ENCODE results near the gene IL27RA.
"Not testable (repeated sequence)": the region's sequence is repeated elsewhere in the genome, so short reads cannot be mapped to it uniquely, and the experiment has no call there.

IL27RA gene

DNA sequence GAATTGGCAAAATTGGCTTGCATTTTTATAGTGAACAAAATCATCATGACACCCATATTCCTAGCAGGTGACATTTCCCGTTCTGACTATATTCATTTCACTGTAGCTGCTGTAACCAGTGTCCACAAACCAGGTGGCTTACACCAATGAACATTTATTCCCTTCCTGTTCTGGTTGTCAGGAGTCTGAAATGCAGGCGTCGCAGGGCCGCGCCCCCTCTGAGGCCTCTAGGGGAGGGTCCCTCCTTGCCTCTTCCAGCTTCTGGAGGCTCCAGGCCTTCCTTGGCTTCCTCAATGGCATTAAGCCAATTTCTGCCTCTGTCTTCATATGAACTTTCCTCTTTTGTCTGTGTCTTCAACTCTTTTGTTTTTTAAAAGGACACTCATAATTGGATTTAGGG, 10.1 kb upstream of the IL27RA start:
- no peaks in the 10 kb centered on the region for H3K36me3 ChIP-seq (replicated peaks; ENCODE audit: low read depth, low read length)
- no peak overlapping the region for H3K9ac ChIP-seq (ENCODE audit: low read length)
- H2AFZ ChIP-seq (ENCODE audit: low read depth, low read length), result no peak overlapping the region
- H3K4me3 ChIP-seq (ENCODE audit: low read length), result no peak overlapping the region
- no peaks in the 10 kb centered on the region for H3K27me3 ChIP-seq (ENCODE audit: low read depth, low read length)
- TF ChIP-seq, protein P1, sequence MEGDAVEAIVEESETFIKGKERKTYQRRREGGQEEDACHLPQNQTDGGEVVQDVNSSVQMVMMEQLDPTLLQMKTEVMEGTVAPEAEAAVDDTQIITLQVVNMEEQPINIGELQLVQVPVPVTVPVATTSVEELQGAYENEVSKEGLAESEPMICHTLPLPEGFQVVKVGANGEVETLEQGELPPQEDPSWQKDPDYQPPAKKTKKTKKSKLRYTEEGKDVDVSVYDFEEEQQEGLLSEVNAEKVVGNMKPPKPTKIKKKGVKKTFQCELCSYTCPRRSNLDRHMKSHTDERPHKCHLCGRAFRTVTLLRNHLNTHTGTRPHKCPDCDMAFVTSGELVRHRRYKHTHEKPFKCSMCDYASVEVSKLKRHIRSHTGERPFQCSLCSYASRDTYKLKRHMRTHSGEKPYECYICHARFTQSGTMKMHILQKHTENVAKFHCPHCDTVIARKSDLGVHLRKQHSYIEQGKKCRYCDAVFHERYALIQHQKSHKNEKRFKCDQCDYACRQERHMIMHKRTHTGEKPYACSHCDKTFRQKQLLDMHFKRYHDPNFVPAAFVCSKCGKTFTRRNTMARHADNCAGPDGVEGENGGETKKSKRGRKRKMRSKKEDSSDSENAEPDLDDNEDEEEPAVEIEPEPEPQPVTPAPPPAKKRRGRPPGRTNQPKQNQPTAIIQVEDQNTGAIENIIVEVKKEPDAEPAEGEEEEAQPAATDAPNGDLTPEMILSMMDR (IDR thresholded peaks at IDR 0.05; ENCODE audit: low read depth, low read length), result no peak
- no peak for TF ChIP-seq EZH2phosphoT487 (IDR thresholded peaks at IDR 0.05; ENCODE audit: low read depth)
- H3K79me2 ChIP-seq (ENCODE audit: low read length), result no peaks in the 10 kb centered on the region
- H3K27ac ChIP-seq (ENCODE audit: low read length), result no peak overlapping the region
- H3K4me1 ChIP-seq (ENCODE audit: low read length), result peaks cover 18% of the 10 kb centered on the region
- no peak overlapping the region for H3K4me2 ChIP-seq (ENCODE audit: low read length)
- no peaks in the 10 kb centered on the region for H4K20me1 ChIP-seq (ENCODE audit: insufficient read depth, low read length)
- H3K9me3 ChIP-seq (ENCODE audit: insufficient read depth, low read length), result no peaks in the 10 kb centered on the region

DNA sequence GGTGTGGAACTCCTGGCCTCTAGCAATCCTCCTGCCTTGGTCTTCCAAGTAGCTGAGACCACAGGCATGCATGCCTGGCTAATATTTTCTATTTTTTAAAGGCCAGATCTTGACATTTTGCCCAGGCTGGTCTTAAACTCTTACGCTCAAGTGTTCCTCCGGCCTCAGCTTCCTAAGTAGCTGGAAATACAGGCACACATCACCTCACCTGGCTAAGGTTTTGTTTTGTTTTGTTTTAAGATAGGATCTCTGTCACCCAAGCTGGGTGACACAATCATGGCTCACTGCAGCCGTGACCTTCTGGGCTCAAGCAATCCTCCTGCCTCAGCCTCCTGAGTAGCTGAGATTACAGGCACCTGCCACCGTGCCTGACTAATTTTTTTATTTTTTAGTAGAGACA, 9.1 kb upstream of the IL27RA start:
- Histone ChIP-seq H3K4me1 (ENCODE audit: low read length) (peaks cover 18% of the 10 kb centered on the region), H3K4me2 (ENCODE audit: low read length) (no peak overlapping the region), H3K4me3 (ENCODE audit: low read length) (no peak overlapping the region), H3K27me3 (ENCODE audit: low read depth, low read length) (no peaks in the 10 kb centered on the region), H3K9ac (ENCODE audit: low read length) (no peak overlapping the region), H3K27ac (ENCODE audit: low read length) (no peak overlapping the region), H3K9me3 (ENCODE audit: insufficient read depth, low read length) (no peaks in the 10 kb centered on the region), H3K79me2 (ENCODE audit: low read length) (no peaks in the 10 kb centered on the region), H2AFZ (ENCODE audit: low read depth, low read length) (no peak overlapping the region), H3K36me3 (replicated peaks; ENCODE audit: low read depth, low read length) (no peaks in the 10 kb centered on the region), H4K20me1 (ENCODE audit: insufficient read depth, low read length) (no peaks in the 10 kb centered on the region)
- TF ChIP-seq EZH2phosphoT487 (IDR thresholded peaks at IDR 0.05; ENCODE audit: low read depth), result no peak
- TF ChIP-seq, protein P1 (IDR thresholded peaks at IDR 0.05; ENCODE audit: low read depth, low read length), result no peak

DNA sequence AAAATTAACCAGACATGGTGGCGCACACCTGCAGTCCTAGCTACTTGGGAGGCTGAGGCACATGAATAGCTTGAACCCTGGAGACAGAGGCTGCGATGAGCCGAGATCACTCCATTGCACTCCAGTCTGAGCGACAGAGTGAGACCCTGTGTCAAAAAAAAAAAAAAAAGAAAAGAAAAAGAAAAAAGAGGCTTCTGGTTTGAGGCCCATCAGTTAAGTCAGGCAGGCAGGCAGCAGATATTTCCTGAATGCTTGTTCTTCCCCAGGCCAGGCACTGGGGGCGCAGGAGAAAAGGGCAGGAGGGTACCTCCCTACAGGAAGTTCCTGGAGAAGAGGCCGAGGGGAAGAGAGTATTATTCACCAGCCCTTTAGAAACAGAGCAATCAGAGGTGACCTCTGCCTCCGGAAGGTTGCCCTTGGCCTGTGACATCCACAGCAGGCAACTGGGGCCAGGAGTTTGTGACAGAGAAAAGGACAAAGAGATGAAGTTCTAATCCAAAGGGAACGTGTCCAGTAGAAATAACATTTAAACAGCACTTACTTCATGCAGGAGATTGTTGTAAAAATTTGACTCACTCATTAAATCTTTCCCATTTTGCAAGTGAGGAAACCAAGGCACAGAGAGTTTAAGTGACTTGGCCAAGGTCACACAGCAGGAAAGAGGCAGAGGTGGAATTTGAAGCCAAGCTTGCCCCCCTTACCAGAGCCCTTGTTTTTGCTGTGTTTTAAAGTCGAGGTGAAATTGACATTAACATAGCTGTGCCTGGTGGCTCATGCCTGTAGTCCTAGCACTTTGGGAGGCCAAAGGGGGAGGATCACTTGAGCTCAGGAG, 7.9 kb upstream of the IL27RA start:
- Histone ChIP-seq H4K20me1 (ENCODE audit: insufficient read depth, low read length) (no peaks in the 10 kb centered on the region), H3K4me2 (ENCODE audit: low read length) (no peak overlapping the region), H3K9ac (ENCODE audit: low read length) (no peak overlapping the region), H3K4me1 (ENCODE audit: low read length) (peaks cover 10% of the 10 kb centered on the region), H2AFZ (ENCODE audit: low read depth, low read length) (no peak overlapping the region), H3K27ac (ENCODE audit: low read length) (no peak overlapping the region), H3K36me3 (replicated peaks; ENCODE audit: low read depth, low read length) (no peaks in the 10 kb centered on the region), H3K9me3 (ENCODE audit: insufficient read depth, low read length) (no peaks in the 10 kb centered on the region), H3K79me2 (ENCODE audit: low read length) (no peaks in the 10 kb centered on the region), H3K27me3 (ENCODE audit: low read depth, low read length) (peaks cover 11% of the 10 kb centered on the region), H3K4me3 (ENCODE audit: low read length) (no peak overlapping the region)
- TF ChIP-seq, protein P1 (IDR thresholded peaks at IDR 0.05; ENCODE audit: low read depth, low read length), result peak; percentile 11; the same call in 1 of the 2 replicates
- TF ChIP-seq EZH2phosphoT487 (IDR thresholded peaks at IDR 0.05; ENCODE audit: low read depth), result no peak

GRCh38 chr19:14026652-14027192, 4.8 kb upstream of the IL27RA start:
- not testable (repeated sequence) for H3K36me3 ChIP-seq (replicated peaks; ENCODE audit: low read depth, low read length); H3K4me2 ChIP-seq (ENCODE audit: low read length); H4K20me1 ChIP-seq (ENCODE audit: insufficient read depth, low read length); H3K79me2 ChIP-seq (ENCODE audit: low read length); H3K27ac ChIP-seq (ENCODE audit: low read length); H3K9me3 ChIP-seq (ENCODE audit: insufficient read depth, low read length); H3K4me3 ChIP-seq (ENCODE audit: low read length); H2AFZ ChIP-seq (ENCODE audit: low read depth, low read length); H3K9ac ChIP-seq (ENCODE audit: low read length)
- H3K4me1 ChIP-seq (ENCODE audit: low read length), result peaks cover 11% of the 10 kb centered on the region
- peaks cover 36% of the 10 kb centered on the region for H3K27me3 ChIP-seq (ENCODE audit: low read depth, low read length)

All from OCI-LY3 (cell line).